Measurements from ENCODE around the gene ARHGAP24. TPM values are rescaled to one million over a fixed set of nuclear protein-coding genes. Genes with fewer than 3 reads are reported as not detected.

The ARHGAP24 gene
- total RNA-seq = 10 to 100 TPM; 12.1 to 60.8 (median 18.9) TPM

- peak; percentile 77 to 84 for DNase-seq
- Histone ChIP-seq H3K4me3 (peak within 1 kb of the TSS; percentile 61), H3K4me1 (no peaks in the 10 kb centered on the region), H3K9me3 (no peaks in the 10 kb centered on the region), H3K27ac (peak within 1 kb of the TSS; percentile 77 to 79), H3K27me3 (no peaks in the 10 kb centered on the region), H3K36me3 (no peaks in the 10 kb centered on the region)
- intact Hi-C loops (cut with DNase I; ENCODE audit: low total_unique reads) = no loop called here
- TF ChIP-seq POLR2A (IDR thresholded peaks at IDR 0.05) = no peak
- no peak for TF ChIP-seq CTCF (IDR thresholded peaks at IDR 0.05)
Measured at GRCh38 chr4:85474818-85475630, at the start of gene ARHGAP24. ARHGAP24 (plus strand) TSS chr4:85475150.

- H3K9me3 ChIP-seq = no peaks in the 10 kb centered on the region
- no peaks in the 10 kb centered on the region for H3K36me3 ChIP-seq
- H3K4me3 ChIP-seq = no peak overlapping the region
- no peak for DNase-seq
- no peaks in the 10 kb centered on the region for H3K4me1 ChIP-seq
- no peak for TF ChIP-seq POLR2A (IDR thresholded peaks at IDR 0.05)
- TF ChIP-seq CTCF (IDR thresholded peaks at IDR 0.05) = no peak
- intact Hi-C loops (cut with DNase I; ENCODE audit: low total_unique reads) = no loop called here
- no peak overlapping the region for H3K27ac ChIP-seq
- no peaks in the 10 kb centered on the region for H3K27me3 ChIP-seq
Measured at GRCh38 chr4:85426366-85426765, 48.6 kb upstream of the ARHGAP24 start.

GRCh38 chr4:85427123-85427522, 47.8 kb upstream of the ARHGAP24 start:
- Histone ChIP-seq H3K4me3 (no peak overlapping the region), H3K36me3 (no peaks in the 10 kb centered on the region), H3K27ac (no peak overlapping the region), H3K9me3 (no peaks in the 10 kb centered on the region), H3K4me1 (no peaks in the 10 kb centered on the region), H3K27me3 (no peaks in the 10 kb centered on the region)
- DNase-seq = no peak
- intact Hi-C loops (cut with DNase I; ENCODE audit: low total_unique reads) = no loop called here
- no peak for TF ChIP-seq CTCF (IDR thresholded peaks at IDR 0.05)
- TF ChIP-seq POLR2A (IDR thresholded peaks at IDR 0.05) = no peak

- no peak for DNase-seq
- no peaks in the 10 kb centered on the region for H3K4me1 ChIP-seq
- H3K27ac ChIP-seq = peak overlapping the region in 1 of 2 donors; percentile 5
- no peaks in the 10 kb centered on the region for H3K36me3 ChIP-seq
- intact Hi-C loops (cut with DNase I; ENCODE audit: low total_unique reads) = no loop called here
- TF ChIP-seq CTCF (IDR thresholded peaks at IDR 0.05) (no peak), POLR2A (IDR thresholded peaks at IDR 0.05) (no peak)
- H3K27me3 ChIP-seq = no peaks in the 10 kb centered on the region
- H3K9me3 ChIP-seq = no peaks in the 10 kb centered on the region
- no peak overlapping the region for H3K4me3 ChIP-seq
Measured at GRCh38 chr4:85430226-85430625, 44.7 kb upstream of the ARHGAP24 start.

- no peak overlapping the region for H3K27ac ChIP-seq
- DNase-seq = no peak
- no peaks in the 10 kb centered on the region for H3K4me1 ChIP-seq
- no peaks in the 10 kb centered on the region for H3K36me3 ChIP-seq
- intact Hi-C loops (cut with DNase I; ENCODE audit: low total_unique reads) = no loop called here
- no peaks in the 10 kb centered on the region for H3K9me3 ChIP-seq
- H3K27me3 ChIP-seq = no peaks in the 10 kb centered on the region
- no peak for TF ChIP-seq CTCF (IDR thresholded peaks at IDR 0.05)
- TF ChIP-seq POLR2A (IDR thresholded peaks at IDR 0.05) = no peak
- H3K4me3 ChIP-seq = no peak overlapping the region
Measured at GRCh38 chr4:85430697-85431096, 44.3 kb upstream of the ARHGAP24 start.
